ENCODE results near the gene PTCSC3. TPM values are rescaled to one million over a fixed set of nuclear protein-coding genes. Genes with fewer than 3 reads are reported as not detected.

Gene PTCSC3
- not detected for polyA plus RNA-seq
- long read RNA-seq, donor 1: 0 reads
- long read RNA-seq, donor 2: 0 reads
- long read RNA-seq, donor 3: 0 reads
- long read RNA-seq, donor 4: 0 reads
- long read RNA-seq, donor 5: 0 reads
- long read RNA-seq, donor 6: 0 reads
- long read RNA-seq, donor 7: 0 reads
- long read RNA-seq, donor 8: 0 reads
- long read RNA-seq, donor 9: 0 reads
- long read RNA-seq, donor 10: 0 reads
- long read RNA-seq, donor 11: 0 reads

DNA sequence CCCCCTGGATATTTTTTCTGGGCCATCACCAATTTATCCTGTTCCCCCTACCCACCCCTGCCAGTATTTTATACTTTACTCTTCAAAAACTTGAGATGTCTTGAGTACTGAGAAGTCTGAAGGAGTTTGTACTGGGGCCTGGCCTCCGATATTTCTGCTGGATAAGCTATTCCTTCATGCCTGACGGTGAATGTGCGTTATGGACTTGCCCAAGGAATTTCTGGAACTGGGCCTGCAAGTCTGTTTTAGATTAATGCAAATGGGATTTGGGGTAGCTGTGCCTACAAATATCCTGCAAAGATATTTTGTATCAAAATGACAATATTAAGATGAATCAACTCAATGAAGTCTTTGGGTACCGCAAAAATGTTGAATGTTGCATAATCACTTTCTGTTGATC is at the start of gene PTCSC3:
Gene PTCSC3, minus strand, starts transcription at position 199 of the 400 bp plus-strand sequence.
- WGBS (ENCODE audit: insufficient coverage, low lambda C conversion rate): 100% methylated on average over 1 of the region's 4 CpGs
- Histone ChIP-seq H3K27ac (ENCODE audit: low read length) (no peak within 1 kb of the TSS), H3K36me3 (ENCODE audit: control insufficient read depth, insufficient read depth, low read length) (no peaks in the 10 kb centered on the region), H3K4me1 (ENCODE audit: control insufficient read depth, insufficient read depth, low read length) (no peaks in the 10 kb centered on the region), H3K4me3 (ENCODE audit: low read length) (no peak within 1 kb of the TSS), H3K9me3 (ENCODE audit: control insufficient read depth, low read depth, low read length) (no peaks in the 10 kb centered on the region), H3K27me3 (ENCODE audit: control insufficient read depth, insufficient read depth, low read length) (no peaks in the 10 kb centered on the region)
- no peak for DNase-seq

DNA sequence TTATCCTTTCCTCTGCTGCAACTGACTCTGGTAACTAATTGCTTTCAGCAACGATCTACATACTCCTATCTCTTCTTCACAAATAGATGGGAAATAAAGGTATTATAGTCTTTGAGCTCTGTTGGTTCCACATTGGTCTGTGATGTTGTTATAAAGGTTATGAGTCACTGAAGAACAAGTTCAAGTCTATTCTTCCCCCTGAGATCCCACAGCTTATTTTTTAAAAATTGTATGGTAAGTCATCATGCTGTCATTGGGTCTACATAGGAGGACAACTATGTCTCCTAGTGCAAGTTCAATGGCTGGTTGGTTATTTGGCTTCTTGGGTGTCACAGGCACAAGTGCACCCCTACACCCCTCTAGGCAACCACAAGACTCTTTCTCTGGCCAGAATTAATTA is 49.6 kb upstream of the PTCSC3 start:
- Histone ChIP-seq H3K9me3 (ENCODE audit: control insufficient read depth, low read depth, low read length) (no peaks in the 10 kb centered on the region), H3K27me3 (ENCODE audit: control insufficient read depth, insufficient read depth, low read length) (peaks cover 2% of the 10 kb centered on the region), H3K27ac (ENCODE audit: low read length) (no peak overlapping the region), H3K36me3 (ENCODE audit: control insufficient read depth, insufficient read depth, low read length) (no peaks in the 10 kb centered on the region), H3K4me3 (ENCODE audit: low read length) (no peak overlapping the region), H3K4me1 (ENCODE audit: control insufficient read depth, insufficient read depth, low read length) (peaks cover 4% of the 10 kb centered on the region)
- DNase-seq: no peak
- no CpG with 5 or more reads among the region's 1 CpG for WGBS (ENCODE audit: insufficient coverage, low lambda C conversion rate)

DNA sequence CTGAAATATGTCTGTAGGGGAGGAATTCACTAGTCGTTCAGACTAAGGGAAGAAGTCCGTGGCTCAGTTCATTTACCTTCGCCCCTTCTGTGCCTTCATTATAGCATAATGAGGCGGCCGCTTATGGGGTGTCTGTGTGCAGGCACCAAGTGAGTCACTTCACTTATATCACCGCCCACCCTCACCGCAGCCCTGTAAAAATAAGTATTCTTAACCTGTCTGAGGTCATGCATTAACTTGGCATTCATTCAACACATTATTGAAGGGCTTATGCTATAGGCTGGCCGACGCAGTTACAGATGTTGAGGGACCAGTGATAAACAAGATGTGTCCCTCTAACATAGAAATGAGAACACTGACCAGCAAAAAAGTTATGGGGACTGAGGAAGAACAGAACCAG is 47.7 kb upstream of the PTCSC3 start:
- WGBS (ENCODE audit: insufficient coverage, low lambda C conversion rate): no CpG with 5 or more reads among the region's 9 CpGs
- H3K27me3 ChIP-seq (ENCODE audit: control insufficient read depth, insufficient read depth, low read length): peaks cover 2% of the 10 kb centered on the region
- H3K9me3 ChIP-seq (ENCODE audit: control insufficient read depth, low read depth, low read length): no peaks in the 10 kb centered on the region
- DNase-seq: no peak
- peaks cover 4% of the 10 kb centered on the region for H3K4me1 ChIP-seq (ENCODE audit: control insufficient read depth, insufficient read depth, low read length)
- H3K36me3 ChIP-seq (ENCODE audit: control insufficient read depth, insufficient read depth, low read length): no peaks in the 10 kb centered on the region
- H3K27ac ChIP-seq (ENCODE audit: low read length): no peak overlapping the region
- no peak overlapping the region for H3K4me3 ChIP-seq (ENCODE audit: low read length)

DNA sequence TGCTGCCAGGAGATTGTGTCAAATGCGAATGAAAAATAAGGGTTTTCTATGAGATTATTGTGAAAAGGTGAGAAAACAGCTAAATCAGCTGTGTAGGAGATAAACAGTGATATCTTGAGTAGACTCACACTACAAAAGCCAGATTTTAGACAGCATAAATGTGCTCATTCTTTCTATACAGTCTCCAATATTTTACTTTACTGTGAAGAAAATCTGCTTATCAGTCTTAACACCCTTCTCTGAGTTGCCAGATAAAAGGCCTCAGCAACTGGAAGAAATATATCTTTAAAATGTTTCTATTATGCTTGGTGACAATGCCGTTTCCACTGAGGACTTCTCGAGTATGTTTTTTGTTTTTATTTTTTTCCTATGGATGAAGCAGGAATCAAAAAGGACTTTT is 47.0 kb upstream of the PTCSC3 start:
- no peak for DNase-seq
- 100% methylated on average over 2 of the region's 3 CpGs for whole genome bisulfite sequencing (ENCODE audit: insufficient coverage, low lambda C conversion rate)
- Histone ChIP-seq H3K9me3 (ENCODE audit: control insufficient read depth, low read depth, low read length) (no peaks in the 10 kb centered on the region), H3K27ac (ENCODE audit: low read length) (no peak overlapping the region), H3K36me3 (ENCODE audit: control insufficient read depth, insufficient read depth, low read length) (no peaks in the 10 kb centered on the region), H3K4me1 (ENCODE audit: control insufficient read depth, insufficient read depth, low read length) (peaks cover 4% of the 10 kb centered on the region), H3K27me3 (ENCODE audit: control insufficient read depth, insufficient read depth, low read length) (peaks cover 2% of the 10 kb centered on the region), H3K4me3 (ENCODE audit: low read length) (no peak overlapping the region)

DNA sequence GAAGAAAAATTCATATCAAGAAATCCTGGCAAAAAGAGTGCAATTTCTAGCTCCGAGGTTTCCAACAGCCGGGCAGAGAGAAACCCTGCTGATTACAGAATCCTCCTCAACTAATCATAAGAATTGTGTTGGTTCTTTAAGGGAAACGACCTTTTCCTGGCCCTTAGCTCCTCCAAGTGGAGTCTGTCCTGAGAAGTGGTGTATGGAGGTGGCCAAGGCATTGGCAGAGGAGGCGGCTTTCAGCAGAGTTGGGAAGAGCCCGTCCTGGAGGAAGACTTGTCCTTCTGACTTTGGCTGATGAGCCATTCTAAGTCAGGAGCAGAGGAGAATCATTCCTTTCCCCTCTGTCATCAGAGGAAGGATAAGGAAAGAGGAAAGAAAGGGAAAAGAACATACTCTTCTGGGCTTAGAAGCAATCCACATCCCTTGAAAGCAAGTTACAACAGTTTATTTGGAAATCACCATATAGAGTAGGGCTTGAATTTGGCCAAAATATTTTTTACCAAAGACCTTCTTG is 46.5 kb upstream of the PTCSC3 start:
- Histone ChIP-seq H3K27ac (ENCODE audit: low read length) (no peak overlapping the region), H3K9me3 (ENCODE audit: control insufficient read depth, low read depth, low read length) (no peaks in the 10 kb centered on the region), H3K4me1 (ENCODE audit: control insufficient read depth, insufficient read depth, low read length) (peaks cover 2% of the 10 kb centered on the region), H3K36me3 (ENCODE audit: control insufficient read depth, insufficient read depth, low read length) (no peaks in the 10 kb centered on the region), H3K27me3 (ENCODE audit: control insufficient read depth, insufficient read depth, low read length) (peaks cover 4% of the 10 kb centered on the region), H3K4me3 (ENCODE audit: low read length) (no peak overlapping the region)
- DNase-seq: no peak
- WGBS (ENCODE audit: insufficient coverage, low lambda C conversion rate): no CpG with 5 or more reads among the region's 5 CpGs

DNA sequence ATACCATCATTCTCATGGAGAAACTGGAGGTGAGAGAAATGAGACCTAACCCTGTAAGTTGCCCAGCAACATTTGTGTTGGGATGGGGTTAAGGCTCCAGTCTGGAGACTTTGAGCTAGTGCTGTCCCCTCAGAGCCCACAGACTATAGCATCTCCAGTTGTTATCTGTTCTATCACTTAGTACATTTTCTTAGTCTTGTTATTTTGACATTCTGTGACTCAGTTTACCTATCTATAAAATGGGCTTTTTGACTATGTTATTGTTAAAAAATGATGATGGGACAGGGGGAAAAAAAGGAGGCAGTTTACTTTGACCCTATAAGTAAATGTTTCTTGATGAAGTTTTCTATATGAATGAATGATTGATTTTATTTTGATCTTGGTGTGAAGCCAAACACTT is 45.8 kb upstream of the PTCSC3 start:
- no peak overlapping the region for H3K27ac ChIP-seq (ENCODE audit: low read length)
- H3K4me3 ChIP-seq (ENCODE audit: low read length): no peak overlapping the region
- DNase-seq: no peak
- no peaks in the 10 kb centered on the region for H3K36me3 ChIP-seq (ENCODE audit: control insufficient read depth, insufficient read depth, low read length)
- no peaks in the 10 kb centered on the region for H3K9me3 ChIP-seq (ENCODE audit: control insufficient read depth, low read depth, low read length)
- no peaks in the 10 kb centered on the region for H3K4me1 ChIP-seq (ENCODE audit: control insufficient read depth, insufficient read depth, low read length)
- H3K27me3 ChIP-seq (ENCODE audit: control insufficient read depth, insufficient read depth, low read length): peaks cover 10% of the 10 kb centered on the region

DNA sequence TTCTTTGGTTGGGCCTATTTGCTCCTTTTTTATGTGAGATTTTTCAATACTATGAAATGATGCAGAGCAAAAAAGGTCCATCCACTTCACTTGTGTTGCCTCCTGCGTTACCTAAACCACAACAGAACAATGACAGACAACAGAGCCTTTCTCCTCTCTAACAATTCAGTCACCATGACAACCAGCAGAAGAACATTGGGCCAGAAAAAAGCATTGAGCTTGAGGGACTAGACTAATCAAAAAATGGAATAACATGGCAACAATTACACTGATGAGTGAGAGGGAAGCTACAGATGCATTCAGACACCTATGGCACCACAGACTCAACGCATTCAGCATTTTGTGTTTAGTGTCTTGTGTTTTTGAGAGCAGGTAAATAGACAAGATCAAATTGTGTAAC is 44.6 kb upstream of the PTCSC3 start:
- Histone ChIP-seq H3K27me3 (ENCODE audit: control insufficient read depth, insufficient read depth, low read length) (peaks cover 22% of the 10 kb centered on the region), H3K27ac (ENCODE audit: low read length) (no peak overlapping the region), H3K36me3 (ENCODE audit: control insufficient read depth, insufficient read depth, low read length) (no peaks in the 10 kb centered on the region), H3K9me3 (ENCODE audit: control insufficient read depth, low read depth, low read length) (no peaks in the 10 kb centered on the region), H3K4me3 (ENCODE audit: low read length) (no peak overlapping the region), H3K4me1 (ENCODE audit: control insufficient read depth, insufficient read depth, low read length) (no peaks in the 10 kb centered on the region)
- WGBS (ENCODE audit: insufficient coverage, low lambda C conversion rate): no CpG with 5 or more reads among the region's 2 CpGs
- no peak for DNase-seq

DNA sequence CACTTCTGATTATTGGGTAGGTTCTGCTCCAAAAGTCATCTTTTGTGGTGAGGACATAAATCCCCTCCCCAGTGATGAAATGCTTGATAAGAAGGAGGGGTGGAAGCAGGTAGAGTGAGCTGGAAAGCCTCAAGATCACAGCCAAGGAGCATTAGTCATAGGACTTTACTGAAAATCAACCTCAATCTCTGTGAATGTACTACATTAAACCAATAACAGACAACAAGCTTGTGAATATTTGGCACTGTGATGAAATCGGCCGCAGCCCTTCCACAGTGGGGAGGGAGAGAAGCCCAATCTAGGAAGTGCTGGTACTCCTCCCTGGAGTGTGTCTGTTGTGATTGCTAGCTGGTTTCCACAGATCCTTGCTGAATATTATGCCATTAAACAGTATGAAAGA is 41.2 kb upstream of the PTCSC3 start:
- Histone ChIP-seq H3K27me3 (ENCODE audit: control insufficient read depth, insufficient read depth, low read length) (peaks cover 39% of the 10 kb centered on the region), H3K27ac (ENCODE audit: low read length) (no peak overlapping the region)

DNA sequence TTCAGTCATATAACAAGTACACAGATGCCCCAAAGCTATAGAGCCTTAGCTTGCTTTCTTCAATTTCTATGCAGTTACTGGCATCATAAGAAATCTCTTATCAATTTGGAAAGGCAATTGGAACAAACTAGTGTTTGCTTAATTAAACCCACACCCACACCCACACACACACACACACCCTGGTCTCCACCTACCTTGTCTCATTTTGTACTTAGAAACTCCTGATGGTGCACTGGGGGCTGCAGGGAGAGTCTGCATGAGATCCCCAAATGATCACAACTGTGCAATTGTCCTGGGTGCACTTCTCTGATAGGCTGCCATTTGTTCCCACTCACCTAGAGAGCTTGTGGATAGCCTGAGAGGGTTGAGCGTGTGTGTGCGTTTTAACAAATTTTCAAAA is 40.5 kb upstream of the PTCSC3 start:
- Histone ChIP-seq H3K27ac (ENCODE audit: low read length) (no peak overlapping the region), H3K9me3 (ENCODE audit: control insufficient read depth, low read depth, low read length) (no peaks in the 10 kb centered on the region), H3K36me3 (ENCODE audit: control insufficient read depth, insufficient read depth, low read length) (no peaks in the 10 kb centered on the region), H3K4me3 (ENCODE audit: low read length) (no peak overlapping the region), H3K27me3 (ENCODE audit: control insufficient read depth, insufficient read depth, low read length) (peaks cover 39% of the 10 kb centered on the region), H3K4me1 (ENCODE audit: control insufficient read depth, insufficient read depth, low read length) (no peaks in the 10 kb centered on the region)
- DNase-seq: no peak
- WGBS (ENCODE audit: insufficient coverage, low lambda C conversion rate): no CpG with 5 or more reads among the region's 2 CpGs

More for the DNA sequence above, 41.2 kb upstream of the PTCSC3 start:
- no peaks in the 10 kb centered on the region for H3K4me1 ChIP-seq (ENCODE audit: control insufficient read depth, insufficient read depth, low read length)
- no peaks in the 10 kb centered on the region for H3K36me3 ChIP-seq (ENCODE audit: control insufficient read depth, insufficient read depth, low read length)
- DNase-seq: no peak
- WGBS (ENCODE audit: insufficient coverage, low lambda C conversion rate): no CpG with 5 or more reads among the region's 2 CpGs
- no peak overlapping the region for H3K4me3 ChIP-seq (ENCODE audit: low read length)
- H3K9me3 ChIP-seq (ENCODE audit: control insufficient read depth, low read depth, low read length): no peaks in the 10 kb centered on the region

DNA sequence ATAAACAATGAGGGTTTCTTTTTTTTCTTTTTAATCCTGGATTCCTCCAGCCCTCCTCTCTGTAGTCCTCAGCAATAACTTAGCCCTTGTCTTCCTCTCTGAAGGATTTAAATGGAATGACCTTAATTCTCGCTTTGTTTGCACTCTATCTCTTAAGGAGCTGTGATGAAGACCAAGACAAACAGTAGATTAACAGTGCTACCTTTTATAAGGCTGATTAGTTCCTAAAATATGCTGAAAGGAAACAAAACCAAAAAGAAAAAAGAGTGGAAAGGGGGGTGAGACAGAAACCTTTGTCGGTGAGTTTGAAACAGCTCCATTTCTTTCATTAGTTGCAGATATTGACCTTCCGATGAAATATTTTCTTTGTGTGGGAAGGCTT is 38.7 kb upstream of the PTCSC3 start:
- Histone ChIP-seq H3K27ac (ENCODE audit: low read length) (no peak overlapping the region), H3K36me3 (ENCODE audit: control insufficient read depth, insufficient read depth, low read length) (no peaks in the 10 kb centered on the region), H3K4me3 (ENCODE audit: low read length) (no peak overlapping the region), H3K27me3 (ENCODE audit: control insufficient read depth, insufficient read depth, low read length) (peaks cover 38% of the 10 kb centered on the region), H3K4me1 (ENCODE audit: control insufficient read depth, insufficient read depth, low read length) (no peaks in the 10 kb centered on the region), H3K9me3 (ENCODE audit: control insufficient read depth, low read depth, low read length) (no peaks in the 10 kb centered on the region)
- WGBS (ENCODE audit: insufficient coverage, low lambda C conversion rate): no CpG with 5 or more reads among the region's 3 CpGs
- no peak for DNase-seq

DNA sequence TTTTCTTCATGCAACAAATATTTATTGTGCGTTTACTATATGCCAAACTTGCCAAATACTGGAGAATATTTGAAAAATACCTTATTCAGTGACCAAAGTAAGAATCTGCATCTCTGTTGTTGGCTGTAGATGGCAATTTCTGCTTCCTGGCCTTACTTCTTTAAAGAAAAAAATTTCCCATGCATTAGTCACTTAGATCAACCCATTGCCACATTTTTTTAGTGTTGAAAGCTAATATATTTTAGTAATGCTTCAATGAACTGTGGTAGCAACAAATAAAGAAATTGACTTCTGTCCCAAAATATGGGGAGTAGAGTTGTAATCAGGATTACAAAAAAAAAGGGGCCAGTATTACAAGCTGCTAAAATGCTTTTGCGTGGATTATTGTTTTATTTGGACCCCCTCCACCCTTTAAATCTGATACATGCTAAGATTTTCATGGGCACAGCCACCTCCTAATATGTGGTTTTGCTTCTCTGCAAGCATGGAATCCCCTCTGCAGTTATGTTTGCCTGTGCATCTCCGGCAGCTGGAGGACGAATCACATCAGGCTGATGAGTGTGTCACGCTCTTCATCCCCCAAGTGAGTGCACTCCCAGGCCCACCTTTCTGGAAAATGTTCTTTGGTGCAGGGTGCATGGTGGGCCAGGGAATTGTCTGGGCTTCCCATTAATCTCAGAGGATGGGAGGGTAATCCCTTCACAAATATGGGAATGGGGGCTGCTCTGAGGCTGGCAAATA is 38.1 kb upstream of the PTCSC3 start:
- Histone ChIP-seq H3K9me3 (ENCODE audit: control insufficient read depth, low read depth, low read length) (no peaks in the 10 kb centered on the region), H3K36me3 (ENCODE audit: control insufficient read depth, insufficient read depth, low read length) (no peaks in the 10 kb centered on the region), H3K27me3 (ENCODE audit: control insufficient read depth, insufficient read depth, low read length) (peaks cover 38% of the 10 kb centered on the region), H3K4me1 (ENCODE audit: control insufficient read depth, insufficient read depth, low read length) (no peaks in the 10 kb centered on the region), H3K4me3 (ENCODE audit: low read length) (no peak overlapping the region), H3K27ac (ENCODE audit: low read length) (no peak overlapping the region)
- 40% methylated on average over 1 of the region's 5 CpGs for WGBS (ENCODE audit: insufficient coverage, low lambda C conversion rate)
- no peak for DNase-seq

Data from large intestine (tissue), 12 donors.